SK-N-SH treated with all-trans-retinoic acid at 6 μM for 48 hours (cell line): ENCODE results near the gene RAD51B.

Source experiments
- CSDC2 ChIP-seq: fragments of 250-450 bp; sonication (Bioruptor Pico); IDR thresholded peaks from 2 replicates; pipeline ENCODE4 v1.5.0; 2020; ENCODE audit warnings: mild to moderate bottlenecking, moderate library complexity
- ESRRG ChIP-seq: fragments of 250-450 bp; sonication (Bioruptor Pico); IDR thresholded peaks from 2 replicates; pipeline ENCODE4 v1.6.1; 2021; ENCODE audit warnings: mild to moderate bottlenecking
- GLIS3 ChIP-seq: fragments of 250-450 bp; sonication (Bioruptor Pico); IDR thresholded peaks from 2 replicates; pipeline ENCODE4 v1.5.0; 2020; ENCODE audit warnings: mild to moderate bottlenecking, moderate library complexity
- ISL1 ChIP-seq: fragments of 250-450 bp; sonication (Bioruptor Pico); IDR thresholded peaks from 2 replicates; pipeline ENCODE4 v2.1.2; 2022; ENCODE audit warnings: mild to moderate bottlenecking, moderate library complexity
- OSR1 ChIP-seq: fragments of 250-450 bp; sonication (Bioruptor Pico); IDR thresholded peaks from 2 replicates; pipeline ENCODE4 v1.8.0; 2022; ENCODE audit warnings: moderate library complexity, mild to moderate bottlenecking, inconsistent platforms
- PPARA ChIP-seq: fragments of 250-450 bp; sonication (Bioruptor Pico); IDR thresholded peaks from 2 replicates; pipeline ENCODE4 v1.5.0; 2020; ENCODE audit warnings: mild to moderate bottlenecking, borderline replicate concordance
- RARB ChIP-seq: fragments of 250-450 bp; sonication (Bioruptor Pico); IDR thresholded peaks from 2 replicates; pipeline ENCODE4 v1.8.0; 2021; ENCODE audit warnings: mild to moderate bottlenecking, moderate library complexity
- ZFP30 ChIP-seq: fragments of 450-650 bp; formaldehyde crosslinking; IDR thresholded peaks from 2 replicates; pipeline ENCODE4 v1.5.0; 2022; ENCODE audit warnings: mild to moderate bottlenecking, moderate library complexity
- ZNF565 ChIP-seq: fragments of 450-650 bp; formaldehyde crosslinking; conservative IDR thresholded peaks from 2 replicates; pipeline ENCODE4 v1.5.0; 2020; ENCODE audit warnings: low read depth, mild to moderate bottlenecking, moderate library complexity
- TF ChIP-seq, protein P1 (sequence below): fragments of 250-450 bp; sonication (Bioruptor Pico); IDR thresholded peaks from 2 replicates; pipeline ENCODE4 v1.5.0; 2020; ENCODE audit warnings: mild to moderate bottlenecking, moderate library complexity
- TF ChIP-seq, protein P2 (sequence below): fragments of 250-450 bp; sonication (Bioruptor Pico); IDR thresholded peaks from 2 replicates; pipeline ENCODE4 v1.5.1; 2020; ENCODE audit warnings: low read depth, mild to moderate bottlenecking, moderate library complexity
- TF ChIP-seq, protein P3 (sequence below): fragments of 250-450 bp; sonication (Bioruptor Pico); IDR thresholded peaks from 2 replicates; pipeline ENCODE4 v1.8.0; 2020; ENCODE audit warnings: mild to moderate bottlenecking, moderate library complexity, borderline replicate concordance

DNA sequence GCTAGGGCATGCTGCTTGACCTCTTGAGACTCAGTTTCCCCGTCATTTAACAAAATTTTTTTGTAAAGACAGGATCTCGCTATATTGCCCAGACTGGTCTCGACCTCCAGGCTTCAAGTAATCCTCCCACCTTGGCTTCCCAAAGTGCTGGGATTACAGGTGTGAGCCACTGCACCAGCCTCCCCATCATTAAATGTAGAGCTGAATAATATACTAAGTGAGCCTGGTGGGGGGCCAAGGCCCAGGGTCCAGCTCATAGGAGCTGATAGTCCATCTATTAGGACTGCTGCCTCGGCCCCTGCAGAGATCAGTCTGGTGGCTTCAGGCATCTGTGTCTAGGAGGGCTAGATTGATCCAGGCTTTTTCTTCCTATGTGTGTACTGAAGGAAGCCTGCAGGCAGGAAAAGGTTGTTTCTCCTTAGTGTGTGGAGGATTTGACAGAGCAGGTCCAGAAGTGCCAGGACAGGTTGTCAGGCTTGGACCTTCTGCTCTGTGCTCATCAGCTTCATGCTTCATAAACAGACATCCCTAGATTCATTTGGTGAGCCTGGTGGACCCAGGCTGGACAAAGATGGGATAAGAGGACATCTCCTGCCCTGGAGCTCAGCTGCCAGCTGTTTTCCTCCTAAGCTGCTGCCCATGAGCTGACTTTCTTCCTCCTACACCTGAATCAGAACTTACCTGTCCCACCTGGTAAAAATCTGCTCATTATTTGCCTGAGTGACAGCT lies 837.9 kb downstream of the RAD51B start:
- no peak for TF ChIP-seq CSDC2
- TF ChIP-seq OSR1 (CRISPR knock-in tag): no peak
- no peak for TF ChIP-seq ZNF565 (CRISPR knock-in tag)
- TF ChIP-seq, protein P1, sequence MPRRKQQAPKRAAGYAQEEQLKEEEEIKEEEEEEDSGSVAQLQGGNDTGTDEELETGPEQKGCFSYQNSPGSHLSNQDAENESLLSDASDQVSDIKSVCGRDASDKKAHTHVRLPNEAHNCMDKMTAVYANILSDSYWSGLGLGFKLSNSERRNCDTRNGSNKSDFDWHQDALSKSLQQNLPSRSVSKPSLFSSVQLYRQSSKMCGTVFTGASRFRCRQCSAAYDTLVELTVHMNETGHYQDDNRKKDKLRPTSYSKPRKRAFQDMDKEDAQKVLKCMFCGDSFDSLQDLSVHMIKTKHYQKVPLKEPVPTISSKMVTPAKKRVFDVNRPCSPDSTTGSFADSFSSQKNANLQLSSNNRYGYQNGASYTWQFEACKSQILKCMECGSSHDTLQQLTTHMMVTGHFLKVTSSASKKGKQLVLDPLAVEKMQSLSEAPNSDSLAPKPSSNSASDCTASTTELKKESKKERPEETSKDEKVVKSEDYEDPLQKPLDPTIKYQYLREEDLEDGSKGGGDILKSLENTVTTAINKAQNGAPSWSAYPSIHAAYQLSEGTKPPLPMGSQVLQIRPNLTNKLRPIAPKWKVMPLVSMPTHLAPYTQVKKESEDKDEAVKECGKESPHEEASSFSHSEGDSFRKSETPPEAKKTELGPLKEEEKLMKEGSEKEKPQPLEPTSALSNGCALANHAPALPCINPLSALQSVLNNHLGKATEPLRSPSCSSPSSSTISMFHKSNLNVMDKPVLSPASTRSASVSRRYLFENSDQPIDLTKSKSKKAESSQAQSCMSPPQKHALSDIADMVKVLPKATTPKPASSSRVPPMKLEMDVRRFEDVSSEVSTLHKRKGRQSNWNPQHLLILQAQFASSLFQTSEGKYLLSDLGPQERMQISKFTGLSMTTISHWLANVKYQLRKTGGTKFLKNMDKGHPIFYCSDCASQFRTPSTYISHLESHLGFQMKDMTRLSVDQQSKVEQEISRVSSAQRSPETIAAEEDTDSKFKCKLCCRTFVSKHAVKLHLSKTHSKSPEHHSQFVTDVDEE: no peak
- no peak for TF ChIP-seq ESRRG (CRISPR knock-in tag)
- no peak for TF ChIP-seq ZFP30 (CRISPR knock-in tag)
- TF ChIP-seq RARB (CRISPR knock-in tag): no peak
- TF ChIP-seq, protein P2, sequence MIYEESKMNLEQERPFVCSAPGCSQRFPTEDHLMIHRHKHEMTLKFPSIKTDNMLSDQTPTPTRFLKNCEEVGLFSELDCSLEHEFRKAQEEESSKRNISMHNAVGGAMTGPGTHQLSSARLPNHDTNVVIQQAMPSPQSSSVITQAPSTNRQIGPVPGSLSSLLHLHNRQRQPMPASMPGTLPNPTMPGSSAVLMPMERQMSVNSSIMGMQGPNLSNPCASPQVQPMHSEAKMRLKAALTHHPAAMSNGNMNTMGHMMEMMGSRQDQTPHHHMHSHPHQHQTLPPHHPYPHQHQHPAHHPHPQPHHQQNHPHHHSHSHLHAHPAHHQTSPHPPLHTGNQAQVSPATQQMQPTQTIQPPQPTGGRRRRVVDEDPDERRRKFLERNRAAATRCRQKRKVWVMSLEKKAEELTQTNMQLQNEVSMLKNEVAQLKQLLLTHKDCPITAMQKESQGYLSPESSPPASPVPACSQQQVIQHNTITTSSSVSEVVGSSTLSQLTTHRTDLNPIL (CRISPR knock-in tag): no peak
- TF ChIP-seq, protein P3, sequence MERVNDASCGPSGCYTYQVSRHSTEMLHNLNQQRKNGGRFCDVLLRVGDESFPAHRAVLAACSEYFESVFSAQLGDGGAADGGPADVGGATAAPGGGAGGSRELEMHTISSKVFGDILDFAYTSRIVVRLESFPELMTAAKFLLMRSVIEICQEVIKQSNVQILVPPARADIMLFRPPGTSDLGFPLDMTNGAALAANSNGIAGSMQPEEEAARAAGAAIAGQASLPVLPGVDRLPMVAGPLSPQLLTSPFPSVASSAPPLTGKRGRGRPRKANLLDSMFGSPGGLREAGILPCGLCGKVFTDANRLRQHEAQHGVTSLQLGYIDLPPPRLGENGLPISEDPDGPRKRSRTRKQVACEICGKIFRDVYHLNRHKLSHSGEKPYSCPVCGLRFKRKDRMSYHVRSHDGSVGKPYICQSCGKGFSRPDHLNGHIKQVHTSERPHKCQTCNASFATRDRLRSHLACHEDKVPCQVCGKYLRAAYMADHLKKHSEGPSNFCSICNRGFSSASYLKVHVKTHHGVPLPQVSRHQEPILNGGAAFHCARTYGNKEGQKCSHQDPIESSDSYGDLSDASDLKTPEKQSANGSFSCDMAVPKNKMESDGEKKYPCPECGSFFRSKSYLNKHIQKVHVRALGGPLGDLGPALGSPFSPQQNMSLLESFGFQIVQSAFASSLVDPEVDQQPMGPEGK: no peak
- TF ChIP-seq ISL1 (CRISPR knock-in tag): no peak
- TF ChIP-seq PPARA (CRISPR knock-in tag): no peak
- no peak for TF ChIP-seq GLIS3
